Prostate gland (tissue), 2 donors: Measurements from ENCODE around the gene ENTPD8.

Experiments
- CTCF ChIP-seq, 4 experiments: fragments of 200-600 bp in 2 of 4; fragments of 450-650 bp in 2 of 4; sonication (generic) in 2 of 4; IDR thresholded peaks; 1 replicate in 3 of 4; 2 replicates in 1 of 4; pipeline ENCODE4 v1.5.1; 2016 to 2019; ENCODE audit warnings: antibody characterized with exemption in 4 of 4, mild to moderate bottlenecking in 2 of 4, moderate library complexity in 2 of 4
- POLR2A ChIP-seq: fragments of 450-650 bp; IDR thresholded peaks from one replicate; pipeline ENCODE4 v1.6.1; 2016; ENCODE audit warnings: antibody characterized with exemption, mild to moderate bottlenecking

DNA sequence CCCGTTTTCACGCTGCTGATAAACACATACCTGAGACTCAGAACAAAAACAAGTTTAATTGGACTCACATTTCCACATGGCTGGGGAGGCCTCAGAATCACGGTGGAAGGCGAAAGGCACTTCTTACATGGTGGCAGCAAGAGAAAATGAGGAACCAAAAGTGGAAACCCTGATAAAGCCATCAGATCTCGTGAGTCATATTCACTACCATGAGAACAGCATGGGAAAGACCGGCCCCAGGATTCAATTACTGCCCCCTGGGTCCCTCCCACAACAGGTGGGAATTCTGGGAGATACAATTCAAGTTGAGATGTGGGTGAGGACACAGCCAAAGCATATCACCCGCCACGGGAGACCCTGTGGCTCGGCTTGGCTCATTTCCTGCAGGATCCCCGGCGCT is 38.4 kb downstream of the ENTPD8 start:
- TF ChIP-seq CTCF (IDR thresholded peaks at IDR 0.05): no peak
- no peak for TF ChIP-seq POLR2A
